ENCODE results near the gene KCTD5. TPM values are rescaled to one million over a fixed set of nuclear protein-coding genes. Genes with fewer than 3 reads are reported as not detected.

Gene KCTD5
- total and polyA plus RNA-seq, 10 of the 15 experiments (the other 5 are each of a cell fraction or from before 2014, with no cell fraction given), result 0.58 to 56.4 (median 37.3) TPM

- DNase-seq (ENCODE audit: low read depth, low spot score), result no peak
- BruUV-seq (replicated peaks), result no TSS peak
- in situ Hi-C loops (cut with MboI), result no loop called here
- intact Hi-C loops (cut with micrococcal nuclease; ENCODE audit: unreplicated experiment), result no loop called here
- no peak for FAIRE-seq
- ChIA-PET RAD21 (ENCODE audit: unreplicated experiment) (no interaction called here), POLR2A (no interaction called here), SMC1A (ENCODE audit: uncharacterized antibody, unreplicated experiment) (no interaction called here), CTCF (interaction anchor here (1.2 kb wide), 1 partner anchor 15 kb away, joined by 3 read pairs; no protein-coding TSS in a partner anchor)
- H2AFZ ChIP-seq (ENCODE audit: control insufficient read depth, low read depth, low read length), result no peak overlapping the region
- H3K27me3 ChIP-seq (replicated peaks in 1 of 2; ENCODE audit: control insufficient read depth in 2 of 2, insufficient read depth in 2 of 2, low read length in 1 of 2), result no peaks in the 10 kb centered on the region
- ATAC-seq, result no peak
- H3K9ac ChIP-seq (ENCODE audit: control insufficient read depth, insufficient read depth, low read length), result no peak overlapping the region
- peaks cover 0 to 3% of the 10 kb centered on the region in 2 experiments; a peak in 1 of 4 replicates for H3K36me3 ChIP-seq (ENCODE audit: control insufficient read depth in 2 of 2, insufficient read depth in 2 of 2, low read length in 1 of 2)
- H4K20me1 ChIP-seq (ENCODE audit: control insufficient read depth, insufficient read depth), result no peaks in the 10 kb centered on the region
- WGBS (ENCODE audit: insufficient coverage, insufficient replicate concordance, low lambda C conversion rate, missing lambda C conversion rate), result 82% methylated on average over 9 of the region's 9 CpGs
- no peaks in the 10 kb centered on the region for H3K79me2 ChIP-seq (ENCODE audit: control insufficient read depth, insufficient read depth, low read length)
- H3K27ac ChIP-seq (ENCODE audit: control insufficient read depth, insufficient read depth), result no peak overlapping the region
- no peak overlapping the region for H3K4me2 ChIP-seq (ENCODE audit: control insufficient read depth, insufficient read depth)
- H3K4me1 ChIP-seq (ENCODE audit: control insufficient read depth, insufficient read depth, low read length), result no peaks in the 10 kb centered on the region
- no peak overlapping the region for H3K4me3 ChIP-seq
- no peaks in the 10 kb centered on the region for H3K9me3 ChIP-seq (replicated peaks; ENCODE audit: control insufficient read depth, insufficient read depth, low read length)
- no peak for TF ChIP-seq IRF4 (IDR thresholded peaks at IDR 0.05; ENCODE audit: low read depth, low read length)
- TF ChIP-seq CREB1 (IDR thresholded peaks at IDR 0.05; ENCODE audit: low read depth), result no peak
- TF ChIP-seq, protein P1, sequence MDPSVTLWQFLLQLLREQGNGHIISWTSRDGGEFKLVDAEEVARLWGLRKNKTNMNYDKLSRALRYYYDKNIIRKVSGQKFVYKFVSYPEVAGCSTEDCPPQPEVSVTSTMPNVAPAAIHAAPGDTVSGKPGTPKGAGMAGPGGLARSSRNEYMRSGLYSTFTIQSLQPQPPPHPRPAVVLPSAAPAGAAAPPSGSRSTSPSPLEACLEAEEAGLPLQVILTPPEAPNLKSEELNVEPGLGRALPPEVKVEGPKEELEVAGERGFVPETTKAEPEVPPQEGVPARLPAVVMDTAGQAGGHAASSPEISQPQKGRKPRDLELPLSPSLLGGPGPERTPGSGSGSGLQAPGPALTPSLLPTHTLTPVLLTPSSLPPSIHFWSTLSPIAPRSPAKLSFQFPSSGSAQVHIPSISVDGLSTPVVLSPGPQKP (IDR thresholded peaks at IDR 0.05; ENCODE audit: low read depth, low read length), result no peak
- TF ChIP-seq RUNX3 (IDR thresholded peaks at IDR 0.05; ENCODE audit: low read length), result no peak
- TF ChIP-seq ETV6 (conservative IDR thresholded peaks at IDR 0.05 in 1 of 2, IDR thresholded peaks at IDR 0.05 in 1 of 2; ENCODE audit: borderline replicate concordance in 1 of 2, low read depth in 1 of 2), result no peak
- TF ChIP-seq, protein P2, sequence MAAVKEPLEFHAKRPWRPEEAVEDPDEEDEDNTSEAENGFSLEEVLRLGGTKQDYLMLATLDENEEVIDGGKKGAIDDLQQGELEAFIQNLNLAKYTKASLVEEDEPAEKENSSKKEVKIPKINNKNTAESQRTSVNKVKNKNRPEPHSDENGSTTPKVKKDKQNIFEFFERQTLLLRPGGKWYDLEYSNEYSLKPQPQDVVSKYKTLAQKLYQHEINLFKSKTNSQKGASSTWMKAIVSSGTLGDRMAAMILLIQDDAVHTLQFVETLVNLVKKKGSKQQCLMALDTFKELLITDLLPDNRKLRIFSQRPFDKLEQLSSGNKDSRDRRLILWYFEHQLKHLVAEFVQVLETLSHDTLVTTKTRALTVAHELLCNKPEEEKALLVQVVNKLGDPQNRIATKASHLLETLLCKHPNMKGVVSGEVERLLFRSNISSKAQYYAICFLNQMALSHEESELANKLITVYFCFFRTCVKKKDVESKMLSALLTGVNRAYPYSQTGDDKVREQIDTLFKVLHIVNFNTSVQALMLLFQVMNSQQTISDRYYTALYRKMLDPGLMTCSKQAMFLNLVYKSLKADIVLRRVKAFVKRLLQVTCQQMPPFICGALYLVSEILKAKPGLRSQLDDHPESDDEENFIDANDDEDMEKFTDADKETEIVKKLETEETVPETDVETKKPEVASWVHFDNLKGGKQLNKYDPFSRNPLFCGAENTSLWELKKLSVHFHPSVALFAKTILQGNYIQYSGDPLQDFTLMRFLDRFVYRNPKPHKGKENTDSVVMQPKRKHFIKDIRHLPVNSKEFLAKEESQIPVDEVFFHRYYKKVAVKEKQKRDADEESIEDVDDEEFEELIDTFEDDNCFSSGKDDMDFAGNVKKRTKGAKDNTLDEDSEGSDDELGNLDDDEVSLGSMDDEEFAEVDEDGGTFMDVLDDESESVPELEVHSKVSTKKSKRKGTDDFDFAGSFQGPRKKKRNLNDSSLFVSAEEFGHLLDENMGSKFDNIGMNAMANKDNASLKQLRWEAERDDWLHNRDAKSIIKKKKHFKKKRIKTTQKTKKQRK (IDR thresholded peaks at IDR 0.05; ENCODE audit: low read depth, low read length), result no peak
- TF ChIP-seq SUZ12 (IDR thresholded peaks at IDR 0.05; ENCODE audit: unreplicated experiment), result no peak
- no peak for TF ChIP-seq PAX5 (IDR thresholded peaks at IDR 0.05; ENCODE audit: borderline replicate concordance, low read depth, low read length)
- TF ChIP-seq, protein P3, sequence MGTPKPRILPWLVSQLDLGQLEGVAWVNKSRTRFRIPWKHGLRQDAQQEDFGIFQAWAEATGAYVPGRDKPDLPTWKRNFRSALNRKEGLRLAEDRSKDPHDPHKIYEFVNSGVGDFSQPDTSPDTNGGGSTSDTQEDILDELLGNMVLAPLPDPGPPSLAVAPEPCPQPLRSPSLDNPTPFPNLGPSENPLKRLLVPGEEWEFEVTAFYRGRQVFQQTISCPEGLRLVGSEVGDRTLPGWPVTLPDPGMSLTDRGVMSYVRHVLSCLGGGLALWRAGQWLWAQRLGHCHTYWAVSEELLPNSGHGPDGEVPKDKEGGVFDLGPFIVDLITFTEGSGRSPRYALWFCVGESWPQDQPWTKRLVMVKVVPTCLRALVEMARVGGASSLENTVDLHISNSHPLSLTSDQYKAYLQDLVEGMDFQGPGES (IDR thresholded peaks at IDR 0.05), result no peak
- TF ChIP-seq SPI1 (IDR thresholded peaks at IDR 0.05; ENCODE audit: borderline replicate concordance, insufficient read depth, low read depth, low read length), result no peak
- TF ChIP-seq RFX5 (IDR thresholded peaks at IDR 0.05; ENCODE audit: low read depth, low read length), result no peak
- TF ChIP-seq NR2F1 (conservative IDR thresholded peaks at IDR 0.05), result no peak
- TF ChIP-seq SIN3A (IDR thresholded peaks at IDR 0.05; ENCODE audit: low read depth, low read length), result no peak
- no peak for TF ChIP-seq SKIL (IDR thresholded peaks at IDR 0.05; ENCODE audit: low read depth, poor library complexity, severe bottlenecking)
- no peak for TF ChIP-seq PBX3 (IDR thresholded peaks at IDR 0.05; ENCODE audit: insufficient replicate concordance, low read depth, low read length)
- no peak for TF ChIP-seq WRNIP1 (IDR thresholded peaks at IDR 0.05; ENCODE audit: borderline replicate concordance, low read depth, low read length)
Measured at GRCh38 chr16:2664574-2664982, 17.7 kb upstream of the KCTD5 start.

Measured in GM12878 (cell line).